Kidney (tissue), 14 donors: ENCODE measurements around the gene NT5C1A. TPM values are rescaled to one million over a fixed set of nuclear protein-coding genes. Genes with fewer than 3 reads are reported as not detected.
A peak's percentile ranks its signal among the peaks of the same experiment; 100 is the strongest.

Experiments
- DNase-seq, 5 donors: peaks; one replicate each; pipeline ENCODE4 v3.0.0-alpha.2; 2013 to 2020
- FAIRE-seq: peaks from 2 replicates; lab custom pipeline; 2012; peaks lifted over from hg19 to GRCh38; lab: Jason Lieb, UNC
- H3K27ac ChIP-seq, 2 donors: one replicate each; pipeline ENCODE4 v1.7.0; 2013; ENCODE audit warnings: low read depth in 2 of 2, low read length in 2 of 2, inconsistent platforms in 1 of 2
- H3K27me3 ChIP-seq: one replicate; pipeline ENCODE4 v1.7.1; 2013; ENCODE audit warnings: low read length, inconsistent platforms; ENCODE audit not compliant: control insufficient read depth, insufficient read depth
- H3K36me3 ChIP-seq, 3 donors: one replicate each; pipeline versions ENCODE4 v1.7.0 to v1.7.1; 2013; ENCODE audit warnings: low read length in 3 of 3, control low read depth in 1 of 3, inconsistent platforms in 1 of 3; ENCODE audit not compliant: insufficient read depth in 3 of 3, control insufficient read depth in 2 of 3
- H3K4me1 ChIP-seq, 3 donors: one replicate each; pipeline versions ENCODE4 v1.7.0 to v1.7.1; 2013; ENCODE audit warnings: low read length in 3 of 3, inconsistent platforms in 1 of 3, low read depth in 1 of 3; ENCODE audit not compliant: control insufficient read depth in 2 of 3, insufficient read depth in 2 of 3
- H3K4me3 ChIP-seq, 3 donors: one replicate each; pipeline versions ENCODE4 v1.7.0 to v1.8.1; 2013; ENCODE audit warnings: low read length in 3 of 3, control low read depth in 1 of 3, inconsistent platforms in 1 of 3
- H3K9ac ChIP-seq, 3 donors: one replicate each; pipeline versions ENCODE4 v1.7.0 to v1.7.1; 2013; ENCODE audit warnings: low read length in 3 of 3, control low read depth in 1 of 3, inconsistent platforms in 1 of 3
- H3K9me3 ChIP-seq, 3 donors: one replicate each; pipeline versions ENCODE4 v1.7.0 to v1.7.1; 2013; ENCODE audit warnings: low read length in 3 of 3, control low read depth in 1 of 3, inconsistent platforms in 1 of 3; ENCODE audit not compliant: control insufficient read depth in 2 of 3, insufficient read depth in 1 of 3
- intact Hi-C: fragments of 100-400 bp; cut with DNase I; formaldehyde crosslinking; loops from one replicate; pipeline ENCODE4 v1.11.1; 2022
- polyA plus RNA-seq: library from polyadenylated mRNA; stranded (reverse); fragments of 350-450 nt; fragmentation: Illumina TruSeq; extraction: RNeasy Lipid Tissue Mini Kit (QIAGEN cat#74804); gene quantifications from one replicate; pipeline ENCODE4 v1.2.3, GENCODE V29; 2014; ENCODE audit warnings: low read depth, low replicate concordance; ENCODE audit not compliant: insufficient read depth
- total RNA-seq: library from RNA; stranded (reverse); fragmentation: NEBNext Ultra II Directional; extraction: Animal tissue kit (Norgen Biotek cat#: 25700); gene quantifications from one replicate; pipeline ENCODE4 v1.2.1, GENCODE V29; 2021
- TF ChIP-seq, protein P1 (sequence below): IDR thresholded peaks from 3 replicates; pipeline ENCODE4 v1.5.1; 2012; ENCODE audit warnings: mild to moderate bottlenecking, moderate library complexity, borderline replicate concordance; ENCODE audit not compliant: insufficient read depth; ENCODE audit errors: extremely low read depth
- donor health status: control.
- donor health status: control.
- donor health status: control.
- donor health status: control.
- donor health status: control.
- donor health status: DM: yes; HTN: yes; CAD: no.
- donor health status: Normal renal cell carcinoma (clear cell type).

The NT5C1A gene
- total and polyA plus RNA-seq, 2 donors from 2014 or later, result 0.62 to 2.0 TPM

DNA sequence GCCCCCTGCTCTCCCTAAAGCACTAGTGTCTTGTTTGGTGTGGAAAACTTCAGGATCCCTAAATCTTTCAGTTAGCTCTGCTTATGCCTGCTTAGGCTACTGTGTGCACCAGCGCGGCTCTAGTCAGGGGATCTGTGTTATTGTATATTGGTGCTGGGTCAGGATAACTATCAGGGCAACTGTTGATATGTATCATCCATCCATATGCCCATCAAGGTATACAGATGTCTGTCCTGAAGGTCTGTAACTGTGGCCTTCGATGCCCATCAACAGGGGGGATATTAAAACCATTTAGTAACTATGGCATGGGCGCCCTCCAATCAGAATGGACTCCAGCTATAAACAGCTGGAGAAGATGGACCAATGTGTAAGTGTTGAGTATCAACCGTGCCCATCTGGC, 12.4 kb downstream of the NT5C1A start:
- Histone ChIP-seq H3K9ac (no peak overlapping the region), H3K4me1 (peaks cover 0 to 3% (median 0%) of the 10 kb centered on the region in 3 donors), H3K4me3 (no peak overlapping the region), H3K9me3 (no peaks in the 10 kb centered on the region), H3K36me3 (no peaks in the 10 kb centered on the region), H3K27ac (no peak overlapping the region), H3K27me3 (no peaks in the 10 kb centered on the region)
- TF ChIP-seq, protein P1, sequence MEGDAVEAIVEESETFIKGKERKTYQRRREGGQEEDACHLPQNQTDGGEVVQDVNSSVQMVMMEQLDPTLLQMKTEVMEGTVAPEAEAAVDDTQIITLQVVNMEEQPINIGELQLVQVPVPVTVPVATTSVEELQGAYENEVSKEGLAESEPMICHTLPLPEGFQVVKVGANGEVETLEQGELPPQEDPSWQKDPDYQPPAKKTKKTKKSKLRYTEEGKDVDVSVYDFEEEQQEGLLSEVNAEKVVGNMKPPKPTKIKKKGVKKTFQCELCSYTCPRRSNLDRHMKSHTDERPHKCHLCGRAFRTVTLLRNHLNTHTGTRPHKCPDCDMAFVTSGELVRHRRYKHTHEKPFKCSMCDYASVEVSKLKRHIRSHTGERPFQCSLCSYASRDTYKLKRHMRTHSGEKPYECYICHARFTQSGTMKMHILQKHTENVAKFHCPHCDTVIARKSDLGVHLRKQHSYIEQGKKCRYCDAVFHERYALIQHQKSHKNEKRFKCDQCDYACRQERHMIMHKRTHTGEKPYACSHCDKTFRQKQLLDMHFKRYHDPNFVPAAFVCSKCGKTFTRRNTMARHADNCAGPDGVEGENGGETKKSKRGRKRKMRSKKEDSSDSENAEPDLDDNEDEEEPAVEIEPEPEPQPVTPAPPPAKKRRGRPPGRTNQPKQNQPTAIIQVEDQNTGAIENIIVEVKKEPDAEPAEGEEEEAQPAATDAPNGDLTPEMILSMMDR, result no peak
- no peak for FAIRE-seq
- intact Hi-C loops, result loop anchor here (5.0 kb wide), 1 partner anchor 52 kb away; no protein-coding TSS in a partner anchor
- DNase-seq, result no peak

GRCh38 chr1:39659110-39659509, 12.8 kb downstream of the NT5C1A start:
- FAIRE-seq, result no peak
- TF ChIP-seq, protein P1, result no peak
- H3K27me3 ChIP-seq, result no peaks in the 10 kb centered on the region
- no peak overlapping the region for H3K9ac ChIP-seq
- no peak overlapping the region for H3K27ac ChIP-seq
- intact Hi-C loops, result loop anchor here (5.0 kb wide), 1 partner anchor 52 kb away; no protein-coding TSS in a partner anchor
- no peaks in the 10 kb centered on the region for H3K9me3 ChIP-seq
- no peak overlapping the region for H3K4me3 ChIP-seq
- DNase-seq, result no peak
- H3K36me3 ChIP-seq, result no peaks in the 10 kb centered on the region
- H3K4me1 ChIP-seq, result peaks cover 0 to 3% (median 0%) of the 10 kb centered on the region in 3 donors

GRCh38 chr1:39657923-39658485, 13.9 kb downstream of the NT5C1A start:
- TF ChIP-seq, protein P1, result peak; percentile 64
- no peaks in the 10 kb centered on the region for H3K36me3 ChIP-seq
- DNase-seq (peak; percentile 79 to 89 (median 81)), FAIRE-seq (no peak)
- H3K4me3 ChIP-seq, result no peak overlapping the region
- H3K4me1 ChIP-seq, result peaks cover 0 to 9% (median 0%) of the 10 kb centered on the region in 3 donors
- intact Hi-C loops, result loop anchor here (5.0 kb wide), 1 partner anchor 51 kb away; no protein-coding TSS in a partner anchor
- no peaks in the 10 kb centered on the region for H3K9me3 ChIP-seq
- no peak overlapping the region for H3K27ac ChIP-seq
- H3K9ac ChIP-seq, result no peak overlapping the region
- H3K27me3 ChIP-seq, result no peaks in the 10 kb centered on the region

GRCh38 chr1:39657402-39657801, 14.5 kb downstream of the NT5C1A start:
- H3K36me3 ChIP-seq, result no peaks in the 10 kb centered on the region
- H3K27me3 ChIP-seq, result no peaks in the 10 kb centered on the region
- H3K27ac ChIP-seq, result no peak overlapping the region
- intact Hi-C loops, result loop anchor here (5.0 kb wide), 1 partner anchor 50 kb away; no protein-coding TSS in a partner anchor
- peaks cover 0 to 9% (median 0%) of the 10 kb centered on the region in 3 donors for H3K4me1 ChIP-seq
- no peak overlapping the region for H3K4me3 ChIP-seq
- H3K9ac ChIP-seq, result no peak overlapping the region
- FAIRE-seq (no peak), DNase-seq (no peak)
- TF ChIP-seq, protein P1, result no peak
- no peaks in the 10 kb centered on the region for H3K9me3 ChIP-seq
